ENCODE data around the gene TRIM49D1.
"Not testable (repeated sequence)": the region's sequence is repeated elsewhere in the genome, so short reads cannot be mapped to it uniquely, and the experiment has no call there.

The TRIM49D1 gene

GRCh38 chr11:89922195-89922660 lies at the start of gene TRIM49D1:
Gene TRIM49D1, minus strand, starts transcription at chr11:89922245. Its CDS starts 4,535 bp downstream, at chr11:89917710.
- no peaks in the 10 kb centered on the region for H3K9me3 Mint-ChIP-seq
- no peaks in the 10 kb centered on the region for H3K4me1 Mint-ChIP-seq
- ATAC-seq (no peak), DNase-seq (no peak)
- no peak within 1 kb of the TSS for H3K4me3 Mint-ChIP-seq
- H3K27me3 Mint-ChIP-seq: no peaks in the 10 kb centered on the region
- no peak within 1 kb of the TSS for H3K27ac Mint-ChIP-seq

GRCh38 chr11:89965737-89966136 lies 43.7 kb upstream of the TRIM49D1 start, which contains the start of gene TRIM64:
Gene TRIM64, plus strand, starts transcription at chr11:89966037. Its CDS starts 2,467 bp downstream, at chr11:89968504.
- not testable (repeated sequence) for ATAC-seq, H3K27ac Mint-ChIP-seq, H3K27me3 Mint-ChIP-seq, H3K4me3 Mint-ChIP-seq, H3K9me3 Mint-ChIP-seq, H3K4me1 Mint-ChIP-seq, DNase-seq

GRCh38 chr11:89960833-89961232 lies 38.8 kb upstream of the TRIM49D1 start:
- H3K4me1 Mint-ChIP-seq, H3K27ac Mint-ChIP-seq, H3K9me3 Mint-ChIP-seq, H3K27me3 Mint-ChIP-seq, H3K4me3 Mint-ChIP-seq, ATAC-seq, DNase-seq: not testable (repeated sequence)

GRCh38 chr11:89923764-89924163 lies 1.7 kb upstream of the TRIM49D1 start, which contains the start of gene TRIM49D2:
Gene TRIM49D2, plus strand, starts transcription at chr11:89924064. Its CDS starts 2,698 bp downstream, at chr11:89926762.
- ATAC-seq, H3K27me3 Mint-ChIP-seq, H3K4me3 Mint-ChIP-seq, H3K27ac Mint-ChIP-seq, H3K9me3 Mint-ChIP-seq, H3K4me1 Mint-ChIP-seq, DNase-seq: not testable (repeated sequence)

GRCh38 chr11:89900809-89901208 lies 21.2 kb downstream of the TRIM49D1 start:
- H3K4me1 Mint-ChIP-seq, H3K9me3 Mint-ChIP-seq, H3K27me3 Mint-ChIP-seq, H3K4me3 Mint-ChIP-seq, ATAC-seq, DNase-seq, H3K27ac Mint-ChIP-seq: not testable (repeated sequence)

- H3K9me3 Mint-ChIP-seq, H3K4me3 Mint-ChIP-seq, ATAC-seq, H3K27ac Mint-ChIP-seq, DNase-seq, H3K4me1 Mint-ChIP-seq, H3K27me3 Mint-ChIP-seq: not testable (repeated sequence)
These were observed 28.8 kb downstream of the TRIM49D1 start for GRCh38 chr11:89893245-89893644.

GRCh38 chr11:89877511-89877910 lies 44.5 kb downstream of the TRIM49D1 start:
- not testable (repeated sequence) for DNase-seq, H3K27me3 Mint-ChIP-seq, H3K4me3 Mint-ChIP-seq, H3K27ac Mint-ChIP-seq, ATAC-seq, H3K9me3 Mint-ChIP-seq, H3K4me1 Mint-ChIP-seq

GRCh38 chr11:89872588-89872987 lies 49.5 kb downstream of the TRIM49D1 start:
- DNase-seq, H3K4me1 Mint-ChIP-seq, H3K4me3 Mint-ChIP-seq, ATAC-seq, H3K27ac Mint-ChIP-seq, H3K27me3 Mint-ChIP-seq, H3K9me3 Mint-ChIP-seq: not testable (repeated sequence)

- H3K4me1 Mint-ChIP-seq, H3K4me3 Mint-ChIP-seq, H3K27ac Mint-ChIP-seq, ATAC-seq, H3K9me3 Mint-ChIP-seq, H3K27me3 Mint-ChIP-seq, DNase-seq: not testable (repeated sequence)
These were observed 56.8 kb downstream of the TRIM49D1 start for GRCh38 chr11:89865223-89865622.

- not testable (repeated sequence) for H3K4me3 Mint-ChIP-seq, H3K9me3 Mint-ChIP-seq, DNase-seq, H3K27me3 Mint-ChIP-seq, H3K27ac Mint-ChIP-seq, ATAC-seq, H3K4me1 Mint-ChIP-seq
These were observed 57.9 kb downstream of the TRIM49D1 start for GRCh38 chr11:89863906-89864704.

Data from stimulated activated naive CD8-positive, alpha-beta T cell treated with anti-CD3 and anti-CD28 coated beads, Interleukin-15, amount 100 ng/mL, for 72 hours (primary cell).